SK-N-MC (cell line): ENCODE data around the gene CNPY4.

Experiments
- EZH2 ChIP-seq: fragments of 200-600 bp; sonication (generic); IDR thresholded peaks from one replicate; pipeline ENCODE4 v1.6.1; 2017; ENCODE audit warnings: antibody characterized with exemption
- POLR2AphosphoS5 ChIP-seq: IDR thresholded peaks from 2 replicates; pipeline ENCODE4 v1.6.1; 2012; ENCODE audit warnings: mild to moderate bottlenecking, low read depth, low read length, borderline replicate concordance

DNA sequence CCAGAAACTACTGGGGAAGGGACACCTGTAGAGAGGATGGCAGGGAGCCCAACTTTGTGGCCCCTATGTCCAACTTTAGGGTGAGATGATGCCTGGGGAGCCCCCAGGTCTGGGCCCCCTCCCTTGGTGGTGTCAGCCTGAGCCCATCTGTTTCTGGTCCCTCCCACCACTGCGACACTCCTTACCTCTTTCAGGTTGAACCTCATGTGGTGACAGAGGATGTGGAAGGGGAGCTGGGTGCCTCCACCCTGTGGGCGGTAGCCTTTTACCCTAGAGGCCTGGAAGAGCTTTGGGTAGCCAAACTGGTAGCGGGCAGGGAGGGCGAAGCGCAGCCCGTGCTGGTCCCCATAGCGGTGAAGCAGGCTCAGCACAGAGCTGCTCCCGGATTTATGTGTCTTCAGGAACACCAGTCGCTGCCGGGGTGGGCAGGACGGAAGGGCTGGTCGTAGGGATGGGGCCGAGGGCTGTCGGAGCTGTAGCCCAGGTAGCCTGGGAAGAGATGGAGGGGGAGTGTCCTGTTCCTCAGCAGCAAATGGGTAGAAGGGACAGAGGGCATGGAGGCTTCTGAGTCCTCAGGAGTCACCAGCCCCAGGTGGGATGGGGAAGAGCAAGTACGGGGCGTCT, 47.0 kb downstream of the CNPY4 start:
- TF ChIP-seq POLR2AphosphoS5 (no peak), EZH2 (no peak)
